Endothelial cell of umbilical vein (primary cell): Measurements from ENCODE around the gene WDR31. TPM values are rescaled to one million over a fixed set of nuclear protein-coding genes. Genes with fewer than 3 reads are reported as not detected.

ENCODE experiments used
- BruUV-seq: library from RNA; stranded (reverse); fragments of 400-500 nt; replicated peaks from 2 replicates; lab custom pipeline; 2021; lab: Mats Ljungman, UMichigan
- CTCF ChIA-PET: fragments of 300-600, 350-600 bp; sonication (Branson Sonifier 250); formaldehyde crosslinking; loops from one replicate; lab custom pipeline; 2021; ENCODE audit warnings: antibody characterized with exemption, inconsistent platforms; lab: Charles Lee
- POLR2A ChIA-PET: fragments of 300-600, 350-600 bp; sonication (Branson Sonifier 250); formaldehyde crosslinking; loops from one replicate; lab custom pipeline; 2021; ENCODE audit warnings: antibody characterized with exemption, inconsistent platforms; lab: Charles Lee
- DNase-seq: peaks from one replicate; pipeline ENCODE4 v3.0.0-alpha.2; 2011; ENCODE audit warnings: low read depth, low spot score
- FAIRE-seq: peaks from 2 replicates; lab custom pipeline; 2011; peaks lifted over from hg19 to GRCh38; lab: Jason Lieb, UNC
- H2AFZ ChIP-seq: 2 replicates; pipeline ENCODE4 v1.6.0; 2012; ENCODE audit warnings: low read depth, low read length, control low read depth, inconsistent platforms
- H3K27ac ChIP-seq: 2 replicates; pipeline ENCODE4 v1.5.1; 2011; ENCODE audit warnings: low read depth, mild to moderate bottlenecking, control low read depth, low read length, moderate library complexity; ENCODE audit not compliant: insufficient read depth
- H3K27me3 ChIP-seq, 2 experiments: 2 replicates each; pipeline versions ENCODE4 v1.6.0 to v1.6.1; 2011; ENCODE audit warnings: low read length in 2 of 2, mixed read lengths in 1 of 2; ENCODE audit not compliant: control insufficient read depth in 2 of 2, insufficient read depth in 2 of 2
- H3K36me3 ChIP-seq, 2 experiments: 2 replicates in 1 of 2; 3 replicates in 1 of 2; pipeline ENCODE4 v1.5.1; 2011; ENCODE audit warnings: low read length in 2 of 2, mild to moderate bottlenecking in 1 of 2, moderate library complexity in 1 of 2; ENCODE audit not compliant: control insufficient read depth in 2 of 2, insufficient read depth in 2 of 2; ENCODE audit errors: extremely low read depth in 1 of 2
- H3K4me1 ChIP-seq: 3 replicates; pipeline ENCODE4 v1.5.1; 2011; ENCODE audit warnings: mild to moderate bottlenecking, low read length; ENCODE audit not compliant: control insufficient read depth, insufficient read depth; ENCODE audit errors: extremely low read depth
- H3K4me2 ChIP-seq: 2 replicates; pipeline ENCODE4 v1.6.1; 2011; ENCODE audit warnings: low read length, control low read depth, mixed read lengths; ENCODE audit not compliant: insufficient read depth
- H3K4me3 ChIP-seq, 3 experiments: fragments of 200-600 bp in 1 of 3; sonication (generic), shearing (Covaris generic) in 1 of 3; replicated peaks in 1 of 3; 2 replicates each; pipeline ENCODE4 v1.5.1; 2011 to 2016; ENCODE audit warnings: control low read depth in 3 of 3, low read length in 3 of 3, mild to moderate bottlenecking in 2 of 3, inconsistent platforms in 1 of 3, low read depth in 1 of 3, moderate library complexity in 1 of 3; ENCODE audit not compliant: insufficient read depth in 1 of 3
- H3K79me2 ChIP-seq: 2 replicates; pipeline ENCODE4 v1.6.0; 2012; ENCODE audit warnings: low read length, inconsistent platforms; ENCODE audit not compliant: control insufficient read depth, insufficient read depth
- H3K9ac ChIP-seq: replicated peaks from 2 replicates; pipeline ENCODE3; 2011; ENCODE audit warnings: low read length, control low read depth; ENCODE audit not compliant: insufficient read depth; ENCODE audit errors: extremely low read depth
- H3K9me1 ChIP-seq: replicated peaks from 3 replicates; pipeline ENCODE4 v1.6.0; 2011; ENCODE audit warnings: mild to moderate bottlenecking, low read length; ENCODE audit not compliant: control insufficient read depth, insufficient read depth; ENCODE audit errors: extremely low read depth
- H3K9me3 ChIP-seq: replicated peaks from 2 replicates; pipeline ENCODE4 v1.5.1; 2012; ENCODE audit warnings: low read length, inconsistent platforms; ENCODE audit not compliant: control insufficient read depth, insufficient read depth
- H4K20me1 ChIP-seq: replicated peaks from 2 replicates; pipeline ENCODE3; 2011; ENCODE audit warnings: mild to moderate bottlenecking, low read length; ENCODE audit not compliant: control insufficient read depth, insufficient read depth; ENCODE audit errors: extremely low read depth
- CTCF ChIP-seq, 2 donors: IDR thresholded peaks; 1 replicate in 1 of 2; 2 replicates in 1 of 2; pipeline ENCODE4 v1.5.1; 2011; ENCODE audit warnings: low read length in 2 of 2, mild to moderate bottlenecking in 2 of 2, moderate library complexity in 2 of 2, control low read depth in 1 of 2, inconsistent platforms in 1 of 2, low read depth in 1 of 2; ENCODE audit not compliant: insufficient read depth in 1 of 2; ENCODE audit errors: extremely low read depth in 1 of 2
- EZH2 ChIP-seq: IDR thresholded peaks from 2 replicates; pipeline ENCODE4 v1.6.1; 2012; ENCODE audit warnings: borderline replicate concordance, low read depth, mild to moderate bottlenecking, moderate library complexity, low read length, inconsistent platforms; ENCODE audit not compliant: severe bottlenecking
- FOS ChIP-seq: IDR thresholded peaks from 2 replicates; pipeline ENCODE4 v1.6.1; 2011; ENCODE audit warnings: mild to moderate bottlenecking, low read length, moderate library complexity, borderline replicate concordance; ENCODE audit not compliant: insufficient read depth
- GATA2 ChIP-seq: IDR thresholded peaks from 2 replicates; pipeline ENCODE4 v1.7.0; 2011; ENCODE audit warnings: low read depth, mild to moderate bottlenecking, moderate library complexity, mixed read lengths, low read length; ENCODE audit not compliant: insufficient read length, insufficient read depth
- JUN ChIP-seq: IDR thresholded peaks from 2 replicates; pipeline ENCODE4 v1.6.1; 2011; ENCODE audit warnings: borderline replicate concordance, low read depth; ENCODE audit not compliant: insufficient read length, insufficient read depth
- MAX ChIP-seq: IDR thresholded peaks from 2 replicates; pipeline ENCODE4 v1.6.1; 2011; ENCODE audit not compliant: insufficient read depth, insufficient read length
- MYC ChIP-seq: IDR thresholded peaks from one replicate; pipeline ENCODE4 v1.6.1; 2011; ENCODE audit warnings: mild to moderate bottlenecking, low read depth, low read length
- POLR2A ChIP-seq: IDR thresholded peaks from 2 replicates; pipeline ENCODE4 v1.6.1; 2012; ENCODE audit warnings: low read depth, mild to moderate bottlenecking, control low read depth, low read length
- POLR2AphosphoS5 ChIP-seq: IDR thresholded peaks from 2 replicates; pipeline ENCODE4 v1.6.1; 2012; ENCODE audit warnings: low read depth, mild to moderate bottlenecking, control low read depth, low read length, moderate library complexity; ENCODE audit not compliant: insufficient read depth
- dilution Hi-C: fragments of 300-500 bp; cut with MboI; formaldehyde crosslinking; loops from one replicate; pipeline ENCODE4 v1.15.0; 2019; ENCODE audit warnings: low sequenced_read_pairs; ENCODE audit not compliant: extremely low pct_ligation_motif_present
- intact Hi-C: fragments of 100-400 bp; cut with micrococcal nuclease; formaldehyde crosslinking; loops from one replicate; pipeline ENCODE4 v1.10.0; 2022
- polyA plus RNA-seq, 4 experiments: library from polyadenylated mRNA; depleted of rRNA in 3 of 4; stranded (reverse) in 3 of 4; unstranded in 1 of 4; fragments of >200 nt; gene quantifications; 2 replicates each; pipeline versions ENCODE4 v1.2.1 to v1.2.3, GENCODE V29; 2011 to 2012; ENCODE audit warnings: missing spikeins in 1 of 4
- total RNA-seq: library from RNA; stranded (reverse); gene quantifications from 2 replicates; pipeline ENCODE4 v1.2.3, GENCODE V29; 2021

Gene WDR31
- total and polyA plus RNA-seq, 2 donors (not counting 3 experiments of a cell fraction or from before 2014, with no cell fraction given): 0.22 to 1.00 TPM

- H3K36me3 ChIP-seq: no peaks in the 10 kb centered on the region
- no TSS peak for BruUV-seq
- peaks cover 24 to 36% of the 10 kb centered on the region in 2 experiments for H3K27me3 ChIP-seq
- CTCF ChIA-PET: no interaction called here
- no peak overlapping the region for H3K27ac ChIP-seq
- H3K4me3 ChIP-seq: no peak overlapping the region
- H3K9ac ChIP-seq: no peak overlapping the region
- no peak overlapping the region for H2AFZ ChIP-seq
- no peaks in the 10 kb centered on the region for H3K79me2 ChIP-seq
- POLR2A ChIA-PET: no interaction called here
- TF ChIP-seq MAX (no peak), FOS (no peak), MYC (no peak), POLR2AphosphoS5 (no peak), POLR2A (no peak), EZH2 (no peak), CTCF (IDR thresholded peaks at IDR 0.05; ENCODE audit: extremely low read depth in 1 of 2, insufficient read depth in 1 of 2, low read depth in 1 of 2, low read length in 2 of 2) (no peak), JUN (no peak), GATA2 (no peak)
- H3K4me1 ChIP-seq: peaks cover 4% of the 10 kb centered on the region
- H3K9me1 ChIP-seq: no peaks in the 10 kb centered on the region
- dilution Hi-C loops: no loop called here
- no peaks in the 10 kb centered on the region for H3K9me3 ChIP-seq
- intact Hi-C loops: no loop called here
- DNase-seq (no peak), FAIRE-seq (no peak)
- H4K20me1 ChIP-seq: no peaks in the 10 kb centered on the region
- no peak overlapping the region for H3K4me2 ChIP-seq
Observed at GRCh38 chr9:113345671-113346070, 5.6 kb upstream of the WDR31 start.
